NCI-H2196 treated with DMSO at 0.1 percent for 48 hours (cell line): ENCODE results near the gene HS6ST3.

ENCODE experiments used
- DNase-seq: peaks from one replicate; lab custom pipeline; 2025; ENCODE audit not compliant: unreplicated experiment; lab: John Stamatoyannopoulos, UW

Gene HS6ST3

DNA sequence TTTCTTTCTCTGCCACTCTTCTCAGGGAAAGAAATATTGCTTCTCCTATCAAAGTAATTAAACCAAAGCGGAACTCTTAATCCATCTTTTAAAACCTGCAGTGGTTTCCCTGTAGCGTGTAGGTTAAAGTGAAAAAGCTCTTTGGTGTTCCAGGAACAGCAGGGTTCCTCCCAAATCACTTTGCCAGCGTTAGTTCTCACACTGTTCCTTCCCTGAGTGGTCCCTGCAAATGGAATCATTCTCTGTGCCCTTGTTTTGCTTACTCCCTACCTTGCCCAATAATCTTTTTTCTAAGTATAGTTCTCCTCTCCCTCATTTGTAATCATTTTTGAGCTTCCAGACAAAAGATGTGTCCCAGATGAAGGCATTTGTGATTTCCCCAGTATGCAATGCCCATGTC, 207.5 kb downstream of the HS6ST3 start:
- no peak for DNase-seq

DNA sequence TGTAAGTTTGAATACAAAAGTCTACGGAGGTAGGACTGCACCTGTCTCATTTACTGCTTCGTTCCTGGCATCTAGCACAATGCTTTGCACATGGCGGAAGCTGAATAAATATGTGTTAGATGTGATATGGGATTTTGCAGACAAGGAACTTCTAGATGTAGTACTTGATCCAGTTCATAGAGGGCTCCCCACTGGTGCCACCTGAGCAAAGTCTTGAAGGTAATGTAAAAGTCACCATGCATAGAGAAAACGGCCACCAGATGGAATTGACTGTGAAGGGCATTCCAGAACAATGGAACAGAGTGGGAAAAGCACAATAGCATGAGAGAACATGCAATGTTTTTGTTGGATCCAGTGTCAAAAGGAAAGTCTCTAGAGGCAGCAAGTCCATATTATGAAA, 209.3 kb downstream of the HS6ST3 start:
- no peak for DNase-seq

DNA sequence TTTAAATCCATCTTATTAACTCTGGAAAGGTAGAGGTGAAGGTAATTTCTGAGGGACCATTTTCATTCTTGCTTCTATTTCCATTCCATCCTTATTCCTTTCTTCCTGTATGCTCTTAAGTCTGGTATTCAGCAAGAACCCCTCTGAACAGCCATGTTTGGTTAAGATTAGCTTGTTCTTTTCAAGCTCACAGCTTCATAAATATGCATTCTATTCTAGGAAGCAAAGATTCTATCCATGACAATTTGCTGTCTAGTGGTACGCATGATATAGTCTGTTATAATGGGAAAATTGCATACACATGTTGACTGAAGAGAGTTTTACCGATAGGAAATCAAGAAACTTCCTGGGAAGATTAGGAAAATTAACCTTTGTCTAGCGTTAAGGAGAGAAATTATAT, 218.7 kb downstream of the HS6ST3 start:
- DNase-seq, result no peak

DNA sequence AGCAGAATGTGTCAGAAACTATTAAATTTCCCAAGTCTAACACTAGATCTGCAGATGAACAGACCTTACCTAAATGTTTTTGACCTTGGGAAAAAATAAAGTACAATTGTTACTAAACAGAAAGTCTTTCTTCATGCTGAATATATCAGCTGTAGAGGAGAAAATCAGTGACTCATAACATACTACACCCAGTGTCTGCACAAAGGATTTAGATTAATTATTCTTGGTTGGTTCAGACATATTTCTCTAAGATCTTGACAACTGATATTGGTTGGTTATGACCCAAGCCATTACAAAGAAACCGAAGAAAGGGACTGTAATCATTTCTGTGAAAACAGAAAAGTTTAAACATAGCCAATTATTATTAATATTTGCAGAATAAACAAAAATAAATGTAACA, 225.1 kb downstream of the HS6ST3 start:
- DNase-seq, result no peak

DNA sequence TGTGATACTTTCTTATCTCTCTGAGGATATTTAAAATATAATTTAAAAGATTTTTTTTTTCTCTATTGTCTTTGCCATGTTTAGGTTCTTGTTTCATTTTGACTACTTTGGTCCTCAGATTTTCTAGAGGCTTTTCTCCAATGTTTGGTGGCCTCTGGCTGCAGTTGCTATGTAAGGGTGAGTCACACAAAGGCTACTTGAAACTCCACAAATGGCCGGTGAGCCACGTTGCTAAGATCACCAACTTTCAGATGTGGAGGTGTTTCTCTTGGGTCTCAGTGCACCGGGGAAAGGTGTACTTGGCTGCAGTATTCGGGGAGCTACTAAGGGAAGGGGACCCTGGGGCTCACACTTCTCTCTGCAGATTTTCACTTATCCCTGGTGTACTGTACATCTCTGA, 248.1 kb downstream of the HS6ST3 start:
- no peak for DNase-seq

DNA sequence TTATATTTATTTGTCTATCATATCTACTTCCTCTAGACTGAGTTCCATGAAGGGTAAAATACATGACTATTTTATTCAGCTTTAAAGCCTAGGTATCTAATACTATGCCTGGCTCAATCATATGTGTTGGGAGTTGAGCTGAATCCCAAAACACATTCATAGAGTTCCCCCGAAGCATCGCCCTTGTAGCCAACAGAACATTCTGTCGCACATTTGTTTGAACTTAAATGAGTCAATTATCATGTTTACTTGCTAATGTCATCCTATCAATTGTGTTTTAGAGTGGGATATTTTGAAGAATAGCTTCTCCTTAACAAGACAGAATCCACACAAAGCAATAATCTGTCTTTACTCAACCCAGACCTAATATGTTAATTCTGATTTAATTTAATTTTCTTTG, 252.4 kb downstream of the HS6ST3 start:
- no peak for DNase-seq

DNA sequence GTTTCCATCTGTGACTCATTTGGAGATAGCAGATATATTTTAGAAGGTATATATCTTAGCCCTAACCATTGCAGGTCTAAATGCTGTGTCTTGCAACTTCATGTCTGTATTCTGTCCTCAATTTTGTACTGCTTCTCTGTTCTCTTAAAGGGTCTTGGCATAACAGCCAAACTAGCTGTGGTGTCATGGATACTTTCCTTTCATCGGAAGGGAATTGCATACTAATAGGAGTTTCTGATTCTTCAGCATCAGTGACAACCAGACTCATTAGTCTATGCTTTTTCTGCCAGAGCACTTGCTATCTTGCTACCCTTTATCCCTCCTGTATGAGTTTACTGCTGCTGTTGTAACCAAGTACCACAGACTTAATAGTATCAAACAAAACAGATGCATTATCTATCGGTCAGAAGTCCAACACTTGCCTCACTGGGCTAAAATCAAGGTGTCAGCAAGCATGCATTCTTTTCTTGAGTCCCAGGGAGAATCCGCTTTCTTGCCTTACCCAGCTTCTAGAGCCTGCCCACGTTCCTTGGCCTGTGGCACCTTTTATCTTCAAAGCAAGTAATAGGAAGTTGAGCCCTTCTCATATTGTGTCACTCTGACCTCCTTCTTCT, 253.1 kb downstream of the HS6ST3 start:
- no peak for DNase-seq

DNA sequence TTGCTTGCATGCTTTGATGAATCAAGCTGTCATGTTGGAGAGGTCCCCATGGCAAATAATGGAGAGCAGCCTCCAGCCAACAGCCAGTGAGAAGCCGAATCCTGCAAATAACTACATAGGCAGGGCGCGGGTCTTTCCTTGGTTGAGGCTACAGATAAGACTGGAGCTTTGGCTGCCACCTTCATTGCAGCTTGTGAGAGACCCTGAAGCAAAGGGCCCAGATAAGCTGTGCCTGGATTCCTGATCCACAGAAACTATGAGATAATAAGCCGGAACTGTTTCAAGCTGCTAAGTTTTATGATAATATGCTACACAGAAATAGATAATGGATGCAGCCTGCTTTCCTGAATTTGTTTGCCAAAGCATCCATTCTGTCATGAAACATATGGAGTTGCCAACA, 257.0 kb downstream of the HS6ST3 start:
- no peak for DNase-seq

DNA sequence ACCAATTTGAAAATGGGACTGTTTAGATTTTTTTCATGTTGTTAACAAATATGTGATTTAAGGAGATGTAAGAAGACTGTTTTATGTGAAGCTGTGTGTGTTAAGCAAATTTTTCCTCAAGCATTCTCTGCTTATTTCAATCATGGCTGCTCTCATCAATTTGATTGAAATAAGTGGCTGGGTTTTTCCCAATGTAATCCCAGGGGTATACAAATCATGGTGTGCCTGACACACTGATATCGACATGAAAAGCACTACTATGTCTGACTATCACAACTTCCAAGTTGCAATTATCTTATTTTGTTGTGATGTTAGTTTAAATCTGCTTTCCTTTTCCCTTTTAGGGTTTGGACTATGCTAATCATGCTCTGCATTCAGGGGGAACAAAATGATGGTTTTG, 283.7 kb downstream of the HS6ST3 start:
- DNase-seq, result no peak

DNA sequence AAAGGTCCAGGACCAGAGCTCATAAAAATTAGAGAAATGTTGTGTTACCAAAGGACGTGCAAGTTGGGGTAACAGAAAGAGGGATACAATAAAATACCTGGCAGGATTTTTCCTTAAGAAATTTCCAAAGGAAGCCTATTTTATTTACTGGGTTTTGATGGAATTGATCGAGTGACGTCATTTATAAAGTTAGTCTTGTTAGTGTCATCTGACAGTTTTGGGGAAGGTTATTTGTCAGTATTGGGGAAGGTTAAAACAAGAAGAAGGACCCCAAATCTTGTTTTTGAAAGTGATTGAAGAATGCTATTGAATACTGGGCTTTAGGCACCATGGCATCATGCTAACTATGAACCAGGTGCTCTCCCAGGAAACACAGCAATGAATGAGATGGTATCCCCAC, 287.9 kb downstream of the HS6ST3 start:
- DNase-seq, result no peak

DNA sequence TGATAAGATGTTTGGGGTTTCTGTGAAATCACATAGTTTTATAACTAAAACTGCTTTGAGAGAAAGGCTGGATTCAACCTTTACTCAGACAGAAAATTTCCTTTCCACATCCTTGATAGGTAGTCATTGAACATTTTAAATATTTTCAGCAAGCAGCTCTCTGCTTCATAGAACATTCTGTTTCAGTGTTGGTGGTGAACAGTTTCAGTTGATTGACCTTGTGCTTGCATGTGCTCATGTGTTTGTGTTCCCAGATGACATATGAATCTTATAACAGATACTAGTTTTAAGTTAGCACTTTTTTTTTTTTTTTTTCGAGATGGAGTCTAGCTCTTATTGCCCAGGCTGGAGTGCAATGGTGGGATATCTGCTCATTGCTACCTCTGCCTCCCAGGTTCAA, 290.1 kb downstream of the HS6ST3 start:
- DNase-seq, result no peak

DNA sequence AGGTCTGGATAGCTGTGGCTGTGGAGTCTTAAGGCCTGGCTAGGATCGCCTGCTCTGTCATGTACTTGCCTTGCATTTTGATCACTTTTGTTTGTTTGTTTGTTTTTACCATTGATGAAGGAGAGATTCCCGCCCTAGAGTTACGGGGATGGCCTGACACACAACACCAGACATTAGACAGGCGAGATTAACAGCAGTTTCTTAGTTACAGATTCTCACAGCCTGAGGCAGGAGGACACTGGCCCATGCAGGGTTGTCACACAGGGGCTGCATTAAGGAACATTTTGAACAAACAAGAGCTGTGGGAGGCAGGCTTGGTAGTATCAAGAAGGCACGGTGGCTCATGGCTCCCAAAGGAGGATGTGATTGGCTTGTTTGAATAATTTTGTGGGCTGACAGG, 291.8 kb downstream of the HS6ST3 start:
- DNase-seq, result no peak

DNA sequence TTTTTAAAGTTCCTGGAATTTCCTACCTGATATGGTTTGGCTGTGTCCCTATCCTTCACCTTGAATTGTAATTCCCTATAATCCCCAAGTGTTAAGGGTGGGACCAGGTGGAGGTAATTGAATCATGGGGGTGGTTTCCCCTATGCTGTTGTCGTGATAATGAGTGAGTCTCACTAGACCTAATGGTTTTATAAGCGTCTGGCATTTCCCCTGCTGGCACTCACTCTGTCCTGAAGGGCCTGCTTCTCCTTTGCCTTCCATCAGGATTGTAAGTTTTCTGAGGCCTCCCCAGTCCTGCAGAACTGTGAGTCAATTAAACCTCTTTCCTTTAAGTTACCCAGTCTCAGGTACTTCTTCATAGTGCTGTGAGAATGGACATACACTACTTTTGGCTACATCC, 298.7 kb downstream of the HS6ST3 start:
- no peak for DNase-seq

DNA sequence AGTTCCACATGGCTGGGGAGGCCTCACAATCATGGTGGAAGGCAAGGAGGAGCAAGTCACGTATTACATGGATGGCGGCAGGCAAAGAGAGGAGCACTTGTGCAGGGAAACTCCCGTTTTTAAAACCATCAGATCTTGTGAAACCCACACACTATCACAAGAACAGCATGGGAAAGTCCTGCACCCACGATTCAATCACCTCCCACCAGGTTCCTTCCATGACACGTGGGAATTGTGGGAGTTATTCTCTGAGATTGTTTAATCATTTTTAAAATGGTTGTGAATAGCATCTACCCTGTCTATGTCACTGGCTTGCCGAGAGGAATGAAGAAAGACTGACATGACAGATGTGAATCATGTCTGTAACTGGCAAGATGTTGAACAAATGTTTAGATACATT, 301.7 kb downstream of the HS6ST3 start:
- no peak for DNase-seq

DNA sequence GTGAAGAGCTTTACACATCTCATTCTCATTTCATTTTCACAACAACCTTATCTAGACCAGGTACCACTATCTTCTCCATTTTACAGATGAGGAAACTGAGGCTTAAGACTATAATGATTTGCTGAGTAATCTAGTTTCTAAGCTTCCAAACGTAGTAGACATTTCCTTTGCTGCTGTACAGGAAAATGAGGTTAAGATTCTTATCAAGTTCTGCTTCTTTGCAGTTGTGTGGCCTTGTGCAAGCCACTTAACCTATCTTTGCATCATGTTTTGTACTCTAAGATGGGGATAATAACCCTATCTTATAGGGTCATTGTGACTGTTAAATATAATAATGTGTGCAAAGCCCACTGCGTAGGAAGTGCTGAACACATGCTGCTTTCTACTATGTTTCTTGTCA, 307.9 kb downstream of the HS6ST3 start:
- no peak for DNase-seq

DNA sequence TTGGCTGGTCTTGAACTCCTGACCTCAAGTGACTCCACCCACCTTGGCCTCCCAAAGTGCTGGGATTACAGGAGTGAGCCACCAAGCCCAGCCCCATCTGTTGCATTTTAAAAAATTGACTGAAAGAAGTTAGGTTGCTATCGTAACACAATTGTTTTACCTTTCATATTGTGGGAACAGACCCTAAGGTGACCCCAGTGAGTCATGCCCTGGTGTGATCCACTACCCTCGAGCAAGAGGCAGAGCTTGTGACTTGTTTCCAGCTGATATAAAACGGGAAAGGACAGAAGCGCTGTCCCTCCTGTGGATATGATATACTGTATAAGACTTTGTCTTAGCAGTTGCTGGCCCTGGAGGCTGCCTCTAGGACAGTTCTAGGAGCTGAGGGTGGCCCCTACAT, 308.6 kb downstream of the HS6ST3 start:
- no peak for DNase-seq

DNA sequence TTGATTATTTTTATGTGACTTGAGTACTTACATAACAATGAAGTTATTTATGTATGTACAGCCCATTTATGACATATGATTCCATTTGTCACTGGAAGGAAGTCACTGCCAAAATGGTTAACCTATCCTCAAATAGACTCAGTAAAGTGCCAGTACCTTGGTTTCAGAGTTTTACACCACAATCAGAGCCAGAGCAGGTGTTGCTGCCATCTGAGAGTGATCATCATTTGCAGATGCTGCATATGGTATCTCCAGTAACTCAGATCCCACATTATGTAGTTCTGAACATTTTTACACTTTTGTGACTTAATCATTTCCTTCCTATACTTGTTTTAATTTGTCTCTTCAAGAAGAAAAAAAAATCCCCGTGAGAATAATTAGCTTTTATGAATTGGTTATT, 313.3 kb downstream of the HS6ST3 start:
- no peak for DNase-seq

DNA sequence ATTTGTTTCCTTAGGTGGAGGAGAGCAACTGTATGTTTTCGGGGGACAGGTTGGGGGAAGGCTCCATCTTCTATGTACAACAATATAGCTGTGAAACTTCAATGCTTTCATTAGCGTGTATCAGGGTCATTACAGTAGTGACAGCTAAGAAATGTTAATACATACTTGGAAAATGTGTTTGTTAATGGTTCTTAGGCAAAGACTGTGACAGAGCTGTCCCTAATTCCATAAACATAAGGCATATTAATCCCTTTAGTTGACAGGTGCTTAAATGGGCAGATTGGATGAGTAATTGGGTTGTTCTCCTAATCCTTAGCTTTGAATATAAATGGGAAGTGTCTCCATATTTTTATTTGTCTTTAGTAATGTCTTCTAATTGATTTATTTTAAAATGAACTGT, 313.7 kb downstream of the HS6ST3 start:
- DNase-seq, result no peak

DNA sequence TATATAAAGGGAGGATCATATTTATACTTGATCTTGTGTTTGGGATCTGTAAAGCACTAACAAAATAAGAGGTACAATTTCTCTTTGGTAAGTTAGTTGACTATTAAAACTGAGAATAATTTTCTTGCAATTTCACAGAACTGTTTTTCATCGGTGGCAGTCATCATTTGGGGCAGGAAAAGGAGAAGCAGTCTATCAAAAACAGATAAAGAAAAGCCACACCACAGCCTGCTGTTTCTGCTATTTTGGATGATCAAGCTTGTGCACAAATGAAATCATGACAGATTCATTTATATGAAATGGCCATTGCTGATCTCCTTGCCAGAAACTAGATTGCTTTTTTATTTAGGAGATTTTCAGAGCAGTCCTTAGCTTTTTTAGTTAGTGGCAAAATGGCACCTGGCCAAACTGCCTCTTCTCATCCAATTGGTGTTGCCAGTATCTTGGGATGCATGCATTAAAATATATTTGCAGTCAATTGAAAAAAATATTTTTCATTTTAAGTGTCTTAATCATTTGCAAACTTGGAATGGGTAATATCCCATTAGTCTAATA, 326.0 kb downstream of the HS6ST3 start:
- no peak for DNase-seq

DNA sequence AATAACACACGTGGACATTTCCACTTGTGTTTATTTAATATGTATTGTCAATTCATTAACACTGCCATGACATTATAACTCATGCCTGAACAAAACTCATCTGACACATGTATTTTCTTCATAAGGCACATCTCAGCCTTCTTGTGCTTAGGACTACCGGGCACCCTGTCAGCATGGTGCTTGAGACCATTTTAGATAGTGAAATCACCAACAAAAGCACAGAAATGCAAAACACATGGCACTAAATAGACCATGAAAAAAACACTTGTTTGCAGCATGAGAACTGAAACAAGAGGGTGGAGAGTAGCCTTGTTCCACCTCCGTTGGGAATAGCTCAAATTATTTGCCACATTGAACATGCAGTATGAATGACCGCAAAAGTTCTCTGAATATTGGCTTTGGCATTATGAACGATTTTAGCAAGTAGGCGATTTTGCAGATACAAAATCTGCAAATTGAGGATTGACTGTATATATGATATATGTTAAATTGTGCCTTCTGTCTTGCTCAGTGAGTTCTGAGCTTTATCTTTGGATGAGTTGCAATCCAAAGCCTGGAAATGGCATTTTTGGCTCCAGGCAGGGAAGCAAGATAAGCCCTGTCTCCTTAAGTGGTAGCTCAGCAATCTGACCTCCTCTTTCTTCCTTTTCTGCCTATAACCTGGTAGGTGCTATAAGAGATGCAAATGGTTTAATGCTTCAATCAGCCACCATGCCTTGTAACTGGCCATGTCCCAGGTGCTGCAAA, 328.2 kb downstream of the HS6ST3 start:
- DNase-seq, result no peak

DNA sequence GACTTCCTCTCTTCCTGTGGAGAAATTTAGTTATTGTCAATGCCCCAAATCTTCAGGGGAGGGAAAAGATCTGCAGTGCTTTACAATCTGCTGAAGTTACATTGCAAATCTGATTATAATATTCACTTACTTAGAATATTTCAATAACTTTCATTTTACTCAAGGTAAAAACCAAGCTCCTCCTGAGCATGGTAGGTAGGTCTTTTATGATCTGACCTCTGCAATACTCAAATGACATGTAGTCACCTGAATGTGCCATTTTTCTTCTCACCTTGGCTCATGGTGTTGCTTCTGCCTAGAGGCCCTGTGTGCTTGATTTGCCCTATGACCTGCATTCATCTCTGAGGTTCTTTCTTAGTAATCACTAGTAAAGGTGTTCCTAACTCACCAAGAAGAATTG, 331.4 kb downstream of the HS6ST3 start:
- no peak for DNase-seq

DNA sequence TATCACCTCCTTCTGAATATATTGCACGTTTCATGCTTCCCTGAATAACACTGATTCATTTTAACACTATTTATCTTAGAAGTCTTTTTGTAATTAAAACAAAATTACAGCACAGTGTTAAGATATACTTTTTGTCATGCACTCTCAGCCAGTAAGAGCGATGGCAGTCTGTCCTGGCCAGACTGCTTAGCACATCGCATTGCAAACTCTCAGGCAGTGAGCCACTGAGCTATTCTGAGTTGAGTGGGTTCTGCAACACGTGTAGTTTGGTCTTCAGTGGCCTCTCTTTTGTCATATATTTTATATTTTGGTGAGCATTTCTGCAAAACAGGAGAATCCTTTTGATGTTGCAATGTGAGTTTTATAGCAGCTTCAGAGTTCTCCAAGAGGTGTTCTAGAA, 332.1 kb downstream of the HS6ST3 start:
- DNase-seq, result no peak

DNA sequence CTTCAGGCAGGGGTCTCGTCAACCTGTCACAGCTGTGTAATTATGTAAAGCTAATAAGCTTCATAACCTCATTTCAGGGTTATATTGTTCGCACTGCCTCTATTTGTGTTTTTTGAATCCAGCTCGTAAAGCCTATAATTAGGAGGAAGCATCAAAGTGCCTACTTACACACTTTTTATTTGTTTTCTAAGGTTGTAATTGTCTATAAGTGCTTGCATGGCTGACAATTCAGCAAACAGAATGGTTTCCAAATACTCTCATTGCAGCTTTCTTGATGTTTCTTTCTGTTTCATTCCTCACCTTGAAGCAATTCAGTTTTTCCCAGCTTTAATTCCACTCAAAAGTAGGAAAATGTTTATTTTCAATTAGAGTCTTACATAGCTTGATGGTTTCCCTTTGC, 336.3 kb downstream of the HS6ST3 start:
- no peak for DNase-seq
